Right renal cortex interstitium (tissue), 3 donors: ENCODE measurements around the gene EFNA1. TPM values are rescaled to one million over a fixed set of nuclear protein-coding genes. Genes with fewer than 3 reads are reported as not detected.

ENCODE experiments used
- polyA plus RNA-seq, 3 donors: library from polyadenylated mRNA; unstranded; fragments of 120-200 nt; gene quantifications; one replicate each; pipeline ENCODE4 v1.2.1, GENCODE V29; 2013; ENCODE audit not compliant: insufficient read length in 3 of 3

EFNA1 gene
- polyA plus RNA-seq, 3 donors = 68.2 to 78.3 (median 74.4) TPM

Other genes with a start within 250 kb of the EFNA1 start
- 10 to 100 TPM; 42.2 to 43.6 (median 43.3) TPM for gene PMVK, start 191.2 kb upstream of the EFNA1 start, polyA plus RNA-seq
- gene PBXIP1, start 171.8 kb upstream of the EFNA1 start, polyA plus RNA-seq = 10 to 100 TPM; 67.1 to 71.0 (median 67.8) TPM
- 10 to 100 TPM; 41.8 to 46.5 (median 42.6) TPM for gene PYGO2, start 166.1 kb upstream of the EFNA1 start, polyA plus RNA-seq
- gene SHC1, start 157.1 kb upstream of the EFNA1 start, polyA plus RNA-seq = 10 to 100 TPM; 74.7 to 82.3 (median 76.1) TPM
- gene CKS1B, start 153.2 kb upstream of the EFNA1 start, polyA plus RNA-seq = 100 to 1,000 TPM; 102 to 114 (median 104) TPM
- 10 to 100 TPM; 28.1 to 30.7 (median 29.0) TPM for gene FLAD1, start 144.5 kb upstream of the EFNA1 start, polyA plus RNA-seq
- gene LENEP, start 134.3 kb upstream of the EFNA1 start, polyA plus RNA-seq = not detected
- 10 to 100 TPM in 2 of 3 donors, 1 to 10 TPM in 1; 10.0 to 13.8 (median 11.5) TPM for gene ZBTB7B, start 125.1 kb upstream of the EFNA1 start, polyA plus RNA-seq
- 1 to 10 TPM in 2 of 3 donors, under 1 TPM in 1; 0.85 to 1.3 (median 1.3) TPM for gene DCST2, start 94.1 kb upstream of the EFNA1 start, polyA plus RNA-seq
- gene DCST1, start 94.1 kb upstream of the EFNA1 start, polyA plus RNA-seq = under 1 TPM; 0.21 to 0.29 (median 0.28) TPM
- 10 to 100 TPM; 36.5 to 37.6 (median 36.8) TPM for gene ADAM15, start 76.6 kb upstream of the EFNA1 start, polyA plus RNA-seq
- 10 to 100 TPM; 18.0 to 20.3 (median 18.5) TPM for gene EFNA4, start 64.1 kb upstream of the EFNA1 start, polyA plus RNA-seq
- gene EFNA3, start 49.0 kb upstream of the EFNA1 start, polyA plus RNA-seq = 1 to 10 TPM; 4.8 to 6.5 (median 6.1) TPM
- gene SLC50A1, start 8.0 kb downstream of the EFNA1 start, polyA plus RNA-seq = 10 to 100 TPM; 52.9 to 57.0 (median 55.8) TPM
- 10 to 100 TPM; 26.4 to 36.9 (median 33.0) TPM for gene DPM3, start 12.7 kb downstream of the EFNA1 start, polyA plus RNA-seq
- gene KRTCAP2, start 45.4 kb downstream of the EFNA1 start, polyA plus RNA-seq = 100 to 1,000 TPM; 140 to 153 (median 152) TPM
- gene TRIM46, start 46.0 kb downstream of the EFNA1 start, polyA plus RNA-seq = 1 to 10 TPM; 2.4 to 2.9 (median 2.9) TPM
- 10 to 100 TPM; 29.3 to 34.9 (median 31.9) TPM for gene THBS3, start 80.0 kb downstream of the EFNA1 start, polyA plus RNA-seq
- 10 to 100 TPM; 40.0 to 44.2 (median 42.2) TPM for gene MTX1, start 80.8 kb downstream of the EFNA1 start, polyA plus RNA-seq
- 10 to 100 TPM; 18.0 to 21.5 (median 19.3) TPM for gene ENTREP3, start 127.6 kb downstream of the EFNA1 start, polyA plus RNA-seq
- 10 to 100 TPM; 52.3 to 59.5 (median 54.7) TPM for gene SCAMP3, start 134.5 kb downstream of the EFNA1 start, polyA plus RNA-seq
- gene CLK2, start 145.6 kb downstream of the EFNA1 start, polyA plus RNA-seq = 10 to 100 TPM; 61.3 to 68.7 (median 64.7) TPM
- 1 to 10 TPM; 6.8 to 9.3 (median 9.0) TPM for gene HCN3, start 149.6 kb downstream of the EFNA1 start, polyA plus RNA-seq
- 1 to 10 TPM; 5.4 to 9.6 (median 9.4) TPM for gene PKLR, start 173.6 kb downstream of the EFNA1 start, polyA plus RNA-seq
- 100 to 1,000 TPM; 171 to 181 (median 178) TPM for gene FDPS, start 181.0 kb downstream of the EFNA1 start, polyA plus RNA-seq
- 10 to 100 TPM; 27.7 to 34.0 (median 29.9) TPM for gene RUSC1, start 193.0 kb downstream of the EFNA1 start, polyA plus RNA-seq